Endodermal cell (in vitro differentiated cells): ENCODE data around the gene SESN1. TPM values are rescaled to one million over a fixed set of nuclear protein-coding genes. Genes with fewer than 3 reads are reported as not detected.
"Not testable (repeated sequence)": the region's sequence is repeated elsewhere in the genome, so short reads cannot be mapped to it uniquely, and the experiment has no call there.

ENCODE experiments used
- DNase-seq: peaks from one replicate; pipeline ENCODE4 v3.0.0-alpha.2; 2017
- H3K27ac ChIP-seq: 2 replicates; pipeline ENCODE4 v1.5.1; 2013; ENCODE audit warnings: mild to moderate bottlenecking, low read depth, low read length, moderate library complexity
- H3K27me3 ChIP-seq: 2 replicates; pipeline ENCODE4 v1.6.1; 2013; ENCODE audit warnings: mild to moderate bottlenecking, low read length, moderate library complexity; ENCODE audit not compliant: insufficient read depth, control insufficient read depth, poor library complexity, severe bottlenecking
- H3K36me3 ChIP-seq: 2 replicates; pipeline ENCODE4 v1.7.0; 2013; ENCODE audit warnings: mild to moderate bottlenecking, low read length, moderate library complexity; ENCODE audit not compliant: control insufficient read depth, insufficient read depth
- H3K4me1 ChIP-seq: one replicate; pipeline ENCODE4 v1.7.0; 2013; ENCODE audit warnings: low read length; ENCODE audit not compliant: control insufficient read depth, insufficient read depth
- H3K4me3 ChIP-seq: 2 replicates; pipeline ENCODE4 v1.5.1; 2013; ENCODE audit warnings: mild to moderate bottlenecking, low read length, moderate library complexity
- H3K9ac ChIP-seq: 2 replicates; pipeline ENCODE4 v1.6.1; 2013; ENCODE audit warnings: mild to moderate bottlenecking, low read length, moderate library complexity; ENCODE audit not compliant: poor library complexity, severe bottlenecking; ENCODE audit errors: extremely low read depth
- H3K9me3 ChIP-seq: 2 replicates; pipeline ENCODE4 v1.6.1; 2013; ENCODE audit warnings: mild to moderate bottlenecking, low read length, moderate library complexity; ENCODE audit not compliant: control insufficient read depth
- H3K27ac Mint-ChIP-seq: 2 replicates; pipeline ENCODE4 v1.8.0; 2020; ENCODE audit warnings: mixed read lengths
- H3K27me3 Mint-ChIP-seq: 2 replicates; pipeline ENCODE4 v1.8.0; 2021; ENCODE audit warnings: mild to moderate bottlenecking, mixed read lengths; ENCODE audit not compliant: insufficient read depth
- H3K36me3 Mint-ChIP-seq: 2 replicates; pipeline ENCODE4 v1.8.0; 2020; ENCODE audit warnings: low read depth, mixed read lengths
- H3K4me1 Mint-ChIP-seq: 2 replicates; pipeline ENCODE4 v1.8.0; 2020; ENCODE audit warnings: mixed read lengths
- H3K4me3 Mint-ChIP-seq: 2 replicates; pipeline ENCODE4 v1.8.0; 2020; ENCODE audit warnings: mild to moderate bottlenecking, moderate library complexity, mixed read lengths
- H3K9me3 Mint-ChIP-seq: 2 replicates; pipeline ENCODE4 v1.8.0; 2020; ENCODE audit warnings: mild to moderate bottlenecking, mixed read lengths
- CTCF ChIP-seq: fragments of 200-600 bp; sonication (generic); conservative IDR thresholded peaks from 2 replicates; pipeline ENCODE4 v1.5.0; 2021; ENCODE audit warnings: antibody characterized with exemption, mild to moderate bottlenecking
- WGBS, 2 experiments: methylation state at CpG; one replicate each; pipeline versions ENCODE4 v1.1.5 to v1.1.7; 2013; ENCODE audit warnings: missing lambda C conversion rate in 2 of 2, mixed read lengths in 1 of 2; ENCODE audit not compliant: insufficient coverage in 1 of 2, insufficient read length in 1 of 2; 5-methylcytosine and 5-hydroxymethylcytosine counted together
- total RNA-seq, 2 donors: library from RNA; stranded (reverse); fragmentation: NEBNext Ultra II Directional in 1 of 2; extraction: Animal tissue kit (Norgen Biotek cat#: 25700) in 1 of 2; gene quantifications; 2 replicates in 1 of 2; 3 replicates in 1 of 2; pipeline ENCODE4 v1.2.1, GENCODE V29; 2021

The SESN1 gene
- total RNA-seq, 2 donors from 2014 or later: 7.5 to 13.1 TPM

GRCh38 chr6:108985301-108985700 is 109.3 kb downstream of the SESN1 start:
- no peaks in the 10 kb centered on the region for H3K27me3 Mint-ChIP-seq
- TF ChIP-seq CTCF: no peak
- H3K27ac ChIP-seq: no peak overlapping the region
- H3K36me3 Mint-ChIP-seq: peaks cover 13% of the 10 kb centered on the region
- no peak overlapping the region for H3K27ac Mint-ChIP-seq
- no peaks in the 10 kb centered on the region for H3K4me1 ChIP-seq
- no peak overlapping the region for H3K9ac ChIP-seq
- peaks cover 7% of the 10 kb centered on the region for H3K4me1 Mint-ChIP-seq
- no peaks in the 10 kb centered on the region for H3K9me3 ChIP-seq
- H3K9me3 Mint-ChIP-seq: peaks cover under 1% of the 10 kb centered on the region
- DNase-seq: no peak
- no peaks in the 10 kb centered on the region for H3K27me3 ChIP-seq
- H3K4me3 ChIP-seq: no peak overlapping the region
- no peak overlapping the region for H3K4me3 Mint-ChIP-seq
- H3K36me3 ChIP-seq: peaks cover 28% of the 10 kb centered on the region

DNA sequence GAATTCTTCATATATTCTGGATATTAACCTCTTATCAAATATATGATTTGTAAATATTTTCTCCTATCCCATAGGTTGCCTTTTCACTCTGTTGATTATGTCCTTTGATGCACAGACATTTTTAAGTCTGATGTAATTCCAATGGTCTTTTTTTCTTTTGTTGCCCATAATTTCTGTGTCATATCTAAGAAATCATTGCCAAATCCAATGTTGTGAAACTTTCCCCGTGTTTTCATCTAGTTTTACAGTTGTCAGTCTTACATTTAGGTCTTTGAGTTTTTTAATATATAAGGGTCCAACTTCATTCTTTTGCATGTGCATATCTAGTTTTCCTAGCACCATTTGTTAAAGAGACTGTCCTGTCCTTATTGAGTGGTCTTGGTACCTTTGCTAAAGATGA is 111.5 kb downstream of the SESN1 start:
- TF ChIP-seq CTCF: no peak
- Histone ChIP-seq H3K36me3 (peaks cover 22% of the 10 kb centered on the region), H3K4me3 (no peak overlapping the region), H3K9me3 (no peaks in the 10 kb centered on the region), H3K9ac (no peak overlapping the region), H3K4me1 (no peaks in the 10 kb centered on the region), H3K27me3 (no peaks in the 10 kb centered on the region), H3K27ac (no peak overlapping the region)
- Mint-ChIP-seq H3K27me3 (peaks cover 1% of the 10 kb centered on the region), H3K4me3 (no peak overlapping the region), H3K27ac (no peak overlapping the region), H3K4me1 (no peaks in the 10 kb centered on the region), H3K9me3 (peaks cover 13% of the 10 kb centered on the region), H3K36me3 (peaks cover 6% of the 10 kb centered on the region)
- DNase-seq: no peak
- WGBS, 2 experiments: 100% methylated on average over 1 of the region's 1 CpG

- 94 to 97% methylated on average over 6 to 9 of the region's 10 CpGs for WGBS, 2 experiments
- Mint-ChIP-seq H3K4me3 (no peak overlapping the region), H3K4me1 (no peaks in the 10 kb centered on the region), H3K27me3 (peaks cover 4% of the 10 kb centered on the region), H3K36me3 (peaks cover 3% of the 10 kb centered on the region), H3K27ac (no peak overlapping the region), H3K9me3 (peaks cover 13% of the 10 kb centered on the region)
- no peaks in the 10 kb centered on the region for H3K27me3 ChIP-seq
- H3K9ac ChIP-seq: no peak overlapping the region
- H3K36me3 ChIP-seq: peaks cover 15% of the 10 kb centered on the region
- no peak for DNase-seq
- no peak overlapping the region for H3K27ac ChIP-seq
- no peaks in the 10 kb centered on the region for H3K9me3 ChIP-seq
- H3K4me1 ChIP-seq: no peaks in the 10 kb centered on the region
- H3K4me3 ChIP-seq: no peak overlapping the region
- no peak for TF ChIP-seq CTCF
Observed at GRCh38 chr6:108982154-108983113, 112.2 kb downstream of the SESN1 start.

DNA sequence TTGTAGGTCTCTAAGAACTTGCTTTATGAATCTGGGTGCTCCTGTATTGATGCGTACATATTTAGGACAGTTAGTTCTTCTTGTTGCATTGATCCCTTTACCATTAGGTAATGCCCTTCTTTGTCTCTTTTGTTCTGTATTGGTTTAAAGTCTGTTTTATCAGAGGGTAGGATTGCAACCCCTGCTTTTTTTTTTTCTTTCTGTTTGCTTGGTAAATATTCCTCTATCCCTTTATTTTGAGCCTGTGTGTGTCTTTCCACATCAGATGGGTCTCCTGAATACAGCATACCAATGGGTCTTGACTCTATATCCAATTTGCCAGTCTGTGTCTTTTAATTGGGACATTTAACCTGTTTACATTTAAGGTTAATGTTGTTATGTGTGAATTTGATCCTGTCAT is 116.0 kb downstream of the SESN1 start:
- not testable (repeated sequence) for H3K27ac Mint-ChIP-seq, H3K36me3 ChIP-seq, H3K27ac ChIP-seq, H3K4me1 ChIP-seq, H3K4me3 Mint-ChIP-seq, H3K4me3 ChIP-seq, DNase-seq, H3K27me3 ChIP-seq, H3K27me3 Mint-ChIP-seq, H3K4me1 Mint-ChIP-seq, H3K9ac ChIP-seq, H3K9me3 ChIP-seq, H3K36me3 Mint-ChIP-seq
- H3K9me3 Mint-ChIP-seq: peaks cover 20% of the 10 kb centered on the region
- WGBS, 2 experiments: 100% methylated on average over 1 of the region's 1 CpG; no CpG with 5 or more reads in 1 of the 2 experiments
